Type B pancreatic cell (in vitro differentiated cells): ENCODE results near the gene MSMP. TPM values are rescaled to one million over a fixed set of nuclear protein-coding genes. Genes with fewer than 3 reads are reported as not detected.

Source experiments
- DNase-seq: peaks from one replicate; pipeline ENCODE4 v3.0.0; 2021; ENCODE audit warnings: mixed read lengths; ENCODE audit not compliant: unreplicated experiment; ENCODE audit errors: extremely low spot score
- H3K27ac Mint-ChIP-seq: 2 replicates; pipeline ENCODE4 v1.8.0; 2021; ENCODE audit warnings: mild to moderate bottlenecking, mixed read lengths
- H3K27me3 Mint-ChIP-seq: 2 replicates; pipeline ENCODE4 v1.8.0; 2021; ENCODE audit warnings: mixed read lengths
- H3K36me3 Mint-ChIP-seq: 2 replicates; pipeline ENCODE4 v1.8.0; 2021; ENCODE audit warnings: mixed read lengths
- H3K4me1 Mint-ChIP-seq: one replicate; pipeline ENCODE4 v1.8.0; 2021; ENCODE audit warnings: mixed read lengths; ENCODE audit not compliant: unreplicated experiment
- H3K4me3 Mint-ChIP-seq: 2 replicates; pipeline ENCODE4 v1.8.0; 2021; ENCODE audit warnings: mild to moderate bottlenecking, mixed read lengths
- H3K9me3 Mint-ChIP-seq: 2 replicates; pipeline ENCODE4 v1.8.0; 2021; ENCODE audit warnings: mixed read lengths
- CTCF ChIP-seq: fragments of 200-600 bp; sonication (generic); conservative IDR thresholded peaks from 2 replicates; pipeline ENCODE4 v1.5.0; 2021; ENCODE audit warnings: antibody characterized with exemption, mild to moderate bottlenecking
- total RNA-seq: library from RNA; stranded (reverse); gene quantifications from 2 replicates; pipeline ENCODE4 v1.2.1, GENCODE V29; 2021; ENCODE audit warnings: low replicate concordance

Gene MSMP
- total RNA-seq, 1 donor from 2014 or later: not detected

- Mint-ChIP-seq H3K27me3 (no peaks in the 10 kb centered on the region), H3K36me3 (peaks cover 36% of the 10 kb centered on the region), H3K27ac (peak overlapping the region; percentile 30), H3K4me3 (peak overlapping the region; percentile 26), H3K4me1 (peaks cover 13% of the 10 kb centered on the region), H3K9me3 (no peaks in the 10 kb centered on the region)
- no peak for DNase-seq
- peak; percentile 84 for TF ChIP-seq CTCF
Observed at GRCh38 chr9:35736201-35736633, 17.9 kb downstream of the MSMP start.

- no peak for TF ChIP-seq CTCF
- H3K27ac Mint-ChIP-seq: peak overlapping the region; percentile 40
- H3K27me3 Mint-ChIP-seq: no peaks in the 10 kb centered on the region
- no peaks in the 10 kb centered on the region for H3K9me3 Mint-ChIP-seq
- H3K4me3 Mint-ChIP-seq: peak overlapping the region; percentile 25
- H3K36me3 Mint-ChIP-seq: peaks cover 32% of the 10 kb centered on the region
- H3K4me1 Mint-ChIP-seq: peaks cover 16% of the 10 kb centered on the region
- no peak for DNase-seq
Observed at GRCh38 chr9:35734096-35734495, 20.0 kb downstream of the MSMP start.

GRCh38 chr9:35732800-35733541 lies 21.1 kb downstream of the MSMP start:
- H3K27me3 Mint-ChIP-seq: no peaks in the 10 kb centered on the region
- H3K9me3 Mint-ChIP-seq: no peaks in the 10 kb centered on the region
- H3K4me1 Mint-ChIP-seq: peaks cover 16% of the 10 kb centered on the region
- TF ChIP-seq CTCF: no peak
- no peak overlapping the region for H3K27ac Mint-ChIP-seq
- H3K36me3 Mint-ChIP-seq: peaks cover 24% of the 10 kb centered on the region
- DNase-seq: no peak
- H3K4me3 Mint-ChIP-seq: no peak overlapping the region

- H3K9me3 Mint-ChIP-seq: no peaks in the 10 kb centered on the region
- H3K36me3 Mint-ChIP-seq: peaks cover 20% of the 10 kb centered on the region
- peak; percentile 96 for DNase-seq
- H3K4me1 Mint-ChIP-seq: peaks cover 16% of the 10 kb centered on the region
- H3K4me3 Mint-ChIP-seq: no peak within 1 kb of the TSS
- H3K27me3 Mint-ChIP-seq: no peaks in the 10 kb centered on the region
- TF ChIP-seq CTCF: peak; percentile 2
- H3K27ac Mint-ChIP-seq: no peak within 1 kb of the TSS
Observed at GRCh38 chr9:35732185-35732799, 21.8 kb downstream of the MSMP start, which contains the start of the genes CREB3 and TLN1. CREB3 (plus strand) TSS chr9:35732666; CDS start chr9:35732773, 107 bp downstream. TLN1 (minus strand) TSS chr9:35732195; CDS start chr9:35725694, 6,501 bp downstream.

- no peak for DNase-seq
- no peak overlapping the region for H3K4me3 Mint-ChIP-seq
- H3K27ac Mint-ChIP-seq: no peak overlapping the region
- H3K36me3 Mint-ChIP-seq: peaks cover 20% of the 10 kb centered on the region
- no peak for TF ChIP-seq CTCF
- H3K27me3 Mint-ChIP-seq: no peaks in the 10 kb centered on the region
- no peaks in the 10 kb centered on the region for H3K9me3 Mint-ChIP-seq
- peaks cover 16% of the 10 kb centered on the region for H3K4me1 Mint-ChIP-seq
Observed at GRCh38 chr9:35731415-35732184, 22.5 kb downstream of the MSMP start.
